GM21825 (cell line): ENCODE data around the gene VPS52.
A peak's percentile ranks its signal among the peaks of the same experiment; 100 is the strongest.

Source experiments
- ATAC-seq: cut with Tn5 transposase; IDR thresholded peaks from one replicate; pipeline ENCODE4 v1.9.1; 2021; ENCODE audit warnings: mild to moderate bottlenecking, moderate library complexity; ENCODE audit not compliant: unreplicated experiment

VPS52 gene

DNA sequence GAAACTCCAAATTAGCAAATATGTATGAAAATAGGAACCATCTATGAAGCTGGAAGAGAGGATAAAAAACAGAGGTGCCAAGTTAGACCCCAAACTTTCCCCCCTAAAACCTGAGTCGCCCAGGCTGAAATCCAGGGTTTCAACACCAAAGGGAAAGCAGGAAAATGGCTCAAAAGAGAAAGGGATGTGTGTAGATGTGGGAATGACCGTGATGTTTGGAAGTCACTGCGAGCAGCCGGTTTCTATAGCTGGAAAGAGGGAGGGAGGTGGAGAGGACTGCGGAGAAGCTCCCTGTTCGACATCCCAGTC lies 58.9 kb downstream of the VPS52 start:
- ATAC-seq = no peak

DNA sequence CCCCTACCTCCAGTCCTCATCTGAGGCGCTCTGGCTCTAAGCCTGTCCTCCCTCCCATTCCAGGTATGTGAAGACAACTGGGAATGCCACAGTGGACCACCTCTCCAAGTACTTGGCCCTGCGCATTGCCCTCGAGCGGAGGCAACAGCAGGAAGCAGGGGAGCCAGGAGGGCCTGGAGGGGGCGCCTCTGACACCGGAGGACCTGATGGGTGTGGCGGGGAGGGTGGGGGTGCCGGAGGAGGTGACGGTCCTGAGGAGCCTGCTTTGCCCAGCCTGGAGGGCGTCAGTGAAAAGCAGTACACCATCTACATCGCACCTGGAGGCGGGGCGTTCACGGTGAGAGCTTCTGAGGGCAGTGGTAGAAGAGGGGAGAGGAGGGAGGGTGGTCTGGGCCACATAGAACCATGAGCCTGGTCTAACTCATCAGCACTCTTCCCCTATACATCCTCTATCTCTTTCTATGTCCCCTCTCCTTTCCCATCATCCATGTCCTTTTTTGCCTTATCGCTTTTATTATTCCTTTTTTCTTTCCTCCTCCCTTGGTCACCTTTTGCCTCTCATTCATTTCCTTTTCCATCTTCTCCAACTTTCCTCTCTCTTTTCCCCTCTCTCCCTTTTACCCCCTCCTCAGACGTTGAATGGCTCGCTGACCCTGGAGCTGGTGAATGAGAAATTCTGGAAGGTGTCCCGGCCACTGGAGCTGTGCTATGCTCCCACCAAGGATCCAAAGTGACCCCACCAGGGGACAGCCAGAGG lies 59.8 kb downstream of the VPS52 start:
- no peak for ATAC-seq

DNA sequence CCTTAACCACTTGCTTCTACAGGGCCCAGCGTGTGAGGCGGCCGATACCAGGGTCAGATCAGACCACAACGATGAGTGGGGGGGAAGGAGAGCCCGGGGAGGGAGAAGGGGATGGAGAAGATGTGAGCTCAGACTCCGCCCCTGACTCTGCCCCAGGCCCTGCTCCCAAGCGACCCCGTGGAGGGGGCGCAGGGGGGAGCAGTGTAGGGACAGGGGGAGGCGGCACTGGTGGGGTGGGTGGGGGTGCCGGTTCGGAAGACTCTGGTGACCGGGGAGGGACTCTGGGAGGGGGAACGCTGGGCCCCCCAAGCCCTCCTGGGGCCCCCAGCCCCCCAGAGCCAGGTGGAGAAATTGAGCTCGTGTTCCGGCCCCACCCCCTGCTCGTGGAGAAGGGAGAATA lies 60.5 kb downstream of the VPS52 start:
- no peak for ATAC-seq

DNA sequence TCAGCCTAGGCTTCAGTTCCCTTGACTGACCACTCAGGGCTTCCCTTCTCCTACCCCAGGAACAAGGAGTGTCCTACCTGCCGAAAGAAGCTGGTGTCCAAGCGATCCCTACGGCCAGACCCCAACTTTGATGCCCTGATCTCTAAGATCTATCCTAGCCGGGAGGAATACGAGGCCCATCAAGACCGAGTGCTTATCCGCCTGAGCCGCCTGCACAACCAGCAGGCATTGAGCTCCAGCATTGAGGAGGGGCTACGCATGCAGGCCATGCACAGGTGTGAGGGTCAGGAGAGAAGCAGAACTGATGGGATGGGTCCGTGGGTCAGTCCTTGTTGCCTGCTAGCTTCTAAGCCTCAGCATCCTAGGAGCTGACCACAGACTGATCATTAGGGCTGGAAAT lies 61.8 kb downstream of the VPS52 start:
- ATAC-seq = no peak

DNA sequence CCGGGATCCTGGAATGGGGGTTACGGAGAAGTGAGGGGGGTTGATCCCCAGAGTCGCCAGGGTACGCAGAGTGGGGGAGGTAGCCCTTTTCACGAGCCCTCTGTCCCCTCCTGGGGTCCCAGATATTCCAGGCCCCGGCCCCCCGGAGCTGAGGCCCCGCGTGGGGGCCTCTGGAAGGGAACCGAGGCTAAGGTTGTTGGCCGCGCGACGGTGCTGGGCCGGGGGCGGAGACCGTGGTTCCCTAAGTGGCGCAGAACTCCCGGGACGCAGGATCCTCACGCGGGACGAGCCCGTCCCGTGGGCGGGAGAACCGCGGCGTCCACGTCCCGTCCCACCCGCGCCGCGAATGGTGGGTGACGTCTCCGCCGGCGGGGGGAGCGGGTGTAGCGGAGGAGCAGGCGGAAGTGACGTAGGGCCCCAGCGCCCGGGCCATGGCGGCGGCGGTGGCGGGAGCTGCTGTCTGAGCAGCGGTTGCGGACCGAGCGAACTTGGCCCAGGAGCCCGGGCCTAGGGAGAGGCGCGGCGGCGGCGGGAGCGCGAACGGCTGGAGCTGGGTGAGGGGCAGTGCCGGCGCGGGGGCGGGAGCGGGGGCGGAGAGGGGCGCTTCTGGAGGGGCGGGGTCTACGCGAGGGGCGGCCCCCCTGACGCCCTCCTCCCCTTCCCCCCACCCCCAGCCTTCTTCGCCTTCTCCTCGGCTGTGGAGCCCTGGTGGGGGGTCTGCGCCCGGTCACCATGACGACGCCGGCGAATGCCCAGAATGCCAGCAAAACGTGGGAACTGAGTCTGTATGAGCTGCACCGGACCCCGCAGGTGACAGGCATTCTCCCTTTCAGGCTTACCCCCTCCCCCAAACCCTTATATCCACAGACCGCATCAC lies 63.3 kb downstream of the VPS52 start, which contains the start of gene RING1:
Gene RING1 (plus strand): TSS at position 410 of the 877 bp plus-strand sequence. CDS start 323 bp downstream, at position 733.
- ATAC-seq = peak; percentile 45

DNA sequence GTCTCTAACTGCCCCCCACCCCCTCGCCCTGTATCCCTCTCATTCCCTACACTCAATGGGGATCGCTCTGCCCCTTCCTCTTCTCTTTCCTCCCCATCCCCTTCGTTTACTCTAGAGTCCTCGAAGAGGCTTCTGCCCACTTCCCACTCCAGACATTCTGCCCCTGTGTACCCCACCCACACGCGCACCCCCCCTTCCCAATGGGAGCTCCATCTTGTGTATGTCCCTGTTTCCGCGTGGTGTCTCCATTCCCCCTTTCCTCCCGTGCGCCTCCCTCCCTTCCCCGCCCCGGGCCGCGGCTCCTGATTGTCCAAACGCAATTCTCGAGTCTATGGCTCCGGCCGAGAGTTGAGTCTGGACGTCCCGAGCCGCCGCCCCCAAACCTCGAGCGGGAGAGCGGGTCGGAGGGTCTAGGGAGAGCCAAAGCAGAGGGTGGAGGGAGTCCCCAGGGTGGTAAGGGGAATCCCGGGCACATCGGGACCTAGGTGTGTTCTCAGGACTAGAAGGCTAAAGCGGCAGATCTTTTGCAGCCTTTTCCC lies 64.1 kb downstream of the VPS52 start:
- no peak for ATAC-seq

DNA sequence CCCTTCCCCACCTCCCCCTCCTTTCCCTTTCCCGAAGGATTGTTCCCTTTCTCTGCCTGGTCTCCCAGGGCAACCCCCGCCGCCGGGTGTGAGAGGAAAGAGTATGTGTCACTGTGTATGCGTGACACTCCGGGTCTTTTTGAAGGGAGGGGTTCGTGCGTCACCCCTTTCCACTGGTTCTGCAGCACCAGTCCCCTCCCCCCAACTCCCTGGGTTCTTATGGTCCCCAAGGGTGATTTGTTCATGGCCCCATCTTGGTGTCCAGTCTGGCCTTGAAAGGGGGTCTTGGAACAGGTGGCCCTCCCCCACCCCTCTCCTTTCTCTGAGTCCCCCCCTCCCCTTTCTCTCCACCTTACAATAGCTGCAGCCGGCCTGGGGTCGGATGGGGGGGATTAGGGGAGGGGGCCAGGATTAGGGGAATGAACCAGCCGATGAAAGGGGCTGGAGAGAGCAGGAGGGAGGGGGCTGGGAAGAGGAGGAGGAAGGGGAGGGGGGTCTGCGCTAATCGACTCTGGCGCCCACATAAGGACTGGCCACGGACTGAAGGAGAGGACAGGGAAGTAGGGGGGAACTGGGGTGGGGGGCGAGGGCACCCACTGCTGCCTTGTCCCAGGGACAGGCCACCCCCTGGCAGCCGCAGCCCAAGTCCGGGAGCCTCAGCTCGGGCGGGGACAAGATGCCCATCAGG lies 64.7 kb downstream of the VPS52 start:
- ATAC-seq = no peak

DNA sequence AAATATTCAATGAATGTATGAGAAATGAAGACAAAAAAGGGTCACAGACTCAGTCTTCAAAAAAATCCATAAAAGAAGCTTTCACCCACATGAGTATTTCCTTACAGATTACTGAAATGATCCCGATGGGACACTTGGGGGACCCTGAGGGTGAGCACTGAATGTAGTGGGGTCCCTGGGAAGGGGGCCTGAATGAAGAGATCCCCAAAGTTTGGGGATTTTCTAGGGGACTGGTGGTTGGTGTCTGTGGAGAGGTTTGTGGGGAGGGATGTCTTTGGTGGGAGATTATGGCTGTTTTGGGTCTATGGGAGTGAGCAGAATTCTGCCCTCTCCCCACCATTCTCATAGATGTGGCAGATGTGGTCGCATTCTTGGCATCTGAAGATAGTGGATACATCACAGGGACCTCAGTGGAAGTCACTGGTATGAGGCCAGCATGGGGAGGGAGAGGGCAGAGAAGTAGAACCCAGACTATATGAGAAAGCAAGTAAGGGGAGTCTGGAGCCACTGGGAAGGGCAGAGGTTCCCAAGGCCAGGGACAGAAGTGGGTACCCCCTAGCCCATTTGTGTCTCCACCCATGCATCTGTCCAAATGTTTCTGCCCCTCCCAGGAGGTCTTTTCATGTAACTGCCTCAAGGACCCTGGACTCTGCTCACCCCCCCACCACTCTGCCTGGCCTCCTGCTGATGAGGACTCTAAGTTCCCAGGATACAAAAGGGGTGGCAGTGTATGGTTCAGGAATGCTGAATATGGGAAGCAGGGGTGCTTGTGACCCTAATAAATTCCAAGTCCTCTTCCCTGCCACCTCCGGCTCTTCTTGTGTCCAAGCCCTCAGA lies 65.4 kb downstream of the VPS52 start:
- ATAC-seq = no peak

DNA sequence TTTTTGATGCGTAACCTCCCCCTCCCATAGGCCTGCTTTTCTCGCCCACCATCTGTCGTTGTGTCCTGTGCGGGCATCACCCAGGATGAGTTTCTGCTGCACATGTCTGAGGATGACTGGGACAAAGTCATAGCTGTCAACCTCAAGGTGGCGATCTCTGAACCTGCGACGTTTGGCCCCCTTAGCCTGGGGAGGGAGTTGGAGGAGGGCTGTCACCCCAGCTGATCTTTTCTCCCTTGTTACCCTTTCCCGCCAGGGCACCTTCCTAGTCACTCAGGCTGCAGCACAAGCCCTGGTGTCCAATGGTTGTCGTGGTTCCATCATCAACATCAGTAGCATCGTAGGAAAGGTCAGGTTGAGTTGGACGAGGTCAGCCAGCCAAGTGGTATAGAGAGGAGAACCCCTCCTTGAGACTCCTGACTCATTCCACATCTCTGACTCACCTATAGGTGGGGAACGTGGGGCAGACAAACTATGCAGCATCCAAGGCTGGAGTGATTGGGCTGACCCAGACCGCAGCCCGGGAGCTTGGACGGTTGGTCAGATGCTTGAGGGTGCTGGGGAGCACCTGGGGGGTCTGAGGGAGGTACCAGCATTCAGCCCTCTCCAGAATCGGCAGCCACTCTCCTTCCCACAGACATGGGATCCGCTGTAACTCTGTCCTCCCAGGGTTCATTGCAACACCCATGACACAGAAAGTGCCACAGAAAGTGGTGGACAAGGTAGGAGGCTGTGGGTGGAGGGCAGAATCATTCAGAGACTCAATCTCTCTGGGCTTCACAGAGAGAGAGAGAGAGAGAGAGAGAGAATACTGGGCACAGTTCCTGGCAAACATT lies 66.3 kb downstream of the VPS52 start:
- ATAC-seq = no peak

DNA sequence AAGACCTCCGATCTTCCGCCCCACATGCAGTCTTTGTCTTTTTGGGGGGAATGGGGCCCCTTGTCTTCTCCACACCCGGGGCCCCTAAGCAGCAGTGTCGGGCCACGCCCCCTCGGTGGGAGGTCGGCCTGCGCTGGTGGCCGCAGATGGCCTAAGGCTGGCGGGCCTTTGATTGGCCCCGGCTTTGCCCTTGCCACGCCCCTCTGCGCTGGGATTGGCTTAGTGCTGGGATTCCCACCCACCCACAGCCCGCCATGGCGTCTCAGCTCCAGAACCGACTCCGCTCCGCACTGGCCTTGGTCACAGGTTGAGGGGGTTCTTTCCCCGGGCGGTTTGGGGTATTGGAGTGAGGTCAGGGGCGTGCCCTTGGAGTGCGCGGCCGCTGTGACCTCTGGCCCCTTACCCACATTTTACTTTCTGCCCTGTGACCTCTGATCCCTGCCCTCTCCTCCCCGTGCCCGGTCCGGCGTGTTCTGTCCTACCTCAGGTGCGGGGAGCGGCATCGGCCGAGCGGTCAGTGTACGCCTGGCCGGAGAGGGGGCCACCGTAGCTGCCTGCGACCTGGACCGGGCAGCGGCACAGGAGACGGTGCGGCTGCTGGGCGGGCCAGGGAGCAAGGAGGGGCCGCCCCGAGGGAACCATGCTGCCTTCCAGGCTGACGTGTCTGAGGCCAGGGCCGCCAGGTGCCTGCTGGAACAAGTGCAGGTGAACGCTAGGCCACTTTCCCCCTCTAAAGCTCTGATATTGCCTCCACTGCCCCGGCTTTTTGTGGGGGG lies 67.1 kb downstream of the VPS52 start, which contains the start of gene HSD17B8:
Gene HSD17B8 (plus strand): TSS at position 241 of the 776 bp plus-strand sequence. CDS start 14 bp downstream, at position 255.
- ATAC-seq = peak; percentile 36

DNA sequence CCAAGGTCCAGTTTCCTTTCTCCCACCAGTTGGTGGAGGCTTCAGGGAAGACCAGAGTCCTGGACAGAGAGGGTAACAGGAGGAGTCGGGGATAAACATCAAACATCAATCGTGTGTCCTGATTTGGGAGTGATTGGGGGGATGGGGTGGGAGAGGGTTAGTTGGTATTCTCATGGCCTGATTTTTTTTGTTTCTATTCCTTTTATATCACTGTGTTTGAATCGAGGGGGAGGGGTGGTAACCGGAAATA lies 67.6 kb downstream of the VPS52 start:
- no peak for ATAC-seq

DNA sequence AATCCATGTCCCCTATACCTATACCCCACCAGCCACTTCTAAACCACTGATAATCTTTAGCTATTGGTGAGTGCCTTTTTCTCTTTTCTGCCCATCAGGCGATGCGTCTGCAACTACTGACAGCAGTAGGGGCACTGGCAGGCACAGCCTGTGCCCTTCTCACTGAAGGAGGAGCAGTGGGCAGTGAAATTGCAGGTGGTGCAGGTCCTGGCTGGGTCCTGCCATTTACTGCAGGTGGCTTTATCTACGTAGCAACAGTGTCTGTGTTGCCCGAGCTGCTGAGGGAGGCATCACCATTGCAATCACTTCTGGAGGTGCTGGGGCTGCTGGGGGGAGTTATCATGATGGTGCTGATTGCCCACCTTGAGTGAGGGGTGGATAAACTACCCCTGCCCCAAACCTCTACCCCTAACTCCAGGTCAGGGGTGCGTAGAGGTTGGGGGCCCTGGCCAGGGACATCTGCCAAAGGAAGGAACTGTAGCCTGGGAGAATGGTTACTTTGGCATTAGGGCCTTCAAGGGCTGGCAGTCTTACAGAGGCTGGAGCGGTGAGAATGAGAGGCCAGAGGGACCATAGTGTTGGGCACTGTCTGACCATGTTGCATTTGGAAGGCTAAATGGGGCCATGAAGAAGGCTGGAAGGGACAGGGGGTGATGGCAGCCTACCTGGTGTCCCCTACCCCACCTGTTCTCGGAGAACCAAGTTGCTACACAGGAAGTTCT lies 68.1 kb downstream of the VPS52 start:
- ATAC-seq = no peak

DNA sequence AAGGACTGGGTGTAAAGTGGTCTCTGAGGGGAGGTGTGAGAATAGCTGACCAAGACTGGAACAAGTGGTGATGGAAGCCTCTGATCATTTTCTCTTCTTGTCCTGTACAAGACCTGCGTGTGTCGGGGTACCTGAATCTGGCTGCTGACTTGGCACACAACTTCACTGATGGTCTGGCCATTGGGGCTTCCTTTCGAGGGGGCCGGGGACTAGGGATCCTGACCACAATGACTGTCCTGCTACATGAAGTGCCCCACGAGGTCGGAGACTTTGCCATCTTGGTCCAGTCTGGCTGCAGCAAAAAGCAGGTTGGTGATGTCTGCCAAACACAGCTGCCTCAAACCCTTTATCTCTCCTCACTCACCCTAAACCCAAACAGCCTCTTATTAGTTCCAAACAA lies 68.9 kb downstream of the VPS52 start:
- no peak for ATAC-seq

DNA sequence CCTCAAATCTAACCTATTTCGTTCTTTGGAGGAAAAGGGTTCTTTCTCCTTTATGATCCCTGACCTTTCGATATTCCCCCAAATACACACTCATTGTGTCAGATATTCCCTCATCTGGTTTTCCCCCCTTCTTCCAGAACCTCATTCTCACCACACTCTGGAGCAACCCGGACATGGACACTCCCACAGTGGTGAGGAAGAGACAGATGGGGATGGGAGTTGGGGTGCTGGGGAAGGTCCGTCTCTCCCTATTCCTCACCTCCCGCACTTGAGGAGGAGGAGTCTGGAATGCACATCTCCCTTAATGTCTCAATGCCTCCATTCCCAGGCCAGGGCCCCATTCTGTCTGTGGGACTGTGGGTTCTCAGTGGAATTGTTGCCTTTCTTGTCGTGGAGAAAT lies 69.7 kb downstream of the VPS52 start:
- no peak for ATAC-seq

DNA sequence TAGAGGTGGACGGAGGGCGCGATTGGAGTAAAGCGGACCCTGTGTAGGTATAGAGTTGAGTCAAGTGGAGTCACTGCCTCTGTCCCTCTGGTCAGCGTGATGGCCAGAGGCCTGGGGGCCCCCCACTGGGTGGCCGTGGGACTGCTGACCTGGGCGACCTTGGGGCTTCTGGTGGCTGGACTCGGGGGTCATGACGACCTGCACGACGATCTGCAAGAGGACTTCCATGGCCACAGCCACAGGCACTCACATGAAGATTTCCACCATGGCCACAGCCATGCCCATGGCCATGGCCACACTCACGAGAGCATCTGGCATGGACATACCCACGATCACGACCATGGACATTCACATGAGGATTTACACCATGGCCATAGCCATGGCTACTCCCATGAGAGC lies 70.5 kb downstream of the VPS52 start:
- ATAC-seq = no peak
